HG03571 (cell line): ENCODE results near the gene PSMA7.

ENCODE experiments used
- ATAC-seq: cut with Tn5 transposase; IDR thresholded peaks from one replicate; pipeline ENCODE4 v1.9.1; 2021; ENCODE audit not compliant: unreplicated experiment

PSMA7 gene

GRCh38 chr20:62137478-62138203, 5.6 kb downstream of the PSMA7 start:
- no peak for ATAC-seq

- no peak for ATAC-seq
Observed at GRCh38 chr20:62137092-62137384, 6.2 kb downstream of the PSMA7 start.

- no peak for ATAC-seq
Observed at GRCh38 chr20:62136283-62137091, 6.7 kb downstream of the PSMA7 start.

DNA sequence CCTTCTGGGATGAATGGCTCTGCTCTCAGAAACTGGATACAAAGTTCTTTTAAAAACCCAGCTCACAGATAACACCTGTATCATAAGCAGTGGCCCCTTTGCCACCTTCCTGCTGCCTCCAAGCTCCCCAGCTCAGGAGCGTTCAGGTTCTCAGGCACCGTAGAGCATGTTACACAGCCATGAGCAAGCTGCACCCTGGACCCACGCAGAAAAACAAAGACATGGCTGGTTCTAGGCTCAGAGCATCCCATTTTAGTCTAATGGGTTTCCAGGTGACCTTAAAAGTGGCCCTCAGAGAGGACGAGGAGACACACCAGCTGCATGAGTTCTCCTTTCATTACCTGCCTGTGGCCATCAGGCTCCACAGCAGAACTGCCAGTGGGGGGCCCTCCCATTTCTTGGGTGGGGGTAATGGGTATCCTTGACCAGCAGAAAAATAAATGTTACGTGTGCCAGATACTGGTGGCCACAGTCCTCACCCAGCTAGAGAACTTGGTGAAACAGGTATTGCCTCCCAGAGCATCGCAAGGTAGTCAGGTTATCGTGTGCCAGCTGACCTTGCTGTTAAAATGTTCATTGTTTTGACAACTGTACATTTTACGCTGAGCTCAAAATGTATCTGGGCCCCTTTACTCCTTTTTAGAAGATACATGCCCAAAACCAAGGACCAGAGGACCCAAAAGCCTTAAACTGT, 7.5 kb downstream of the PSMA7 start:
- no peak for ATAC-seq

- no peak for ATAC-seq
Observed at GRCh38 chr20:62134735-62135231, 8.4 kb downstream of the PSMA7 start.

- ATAC-seq = no peak
Observed at GRCh38 chr20:62133864-62134263, 9.3 kb downstream of the PSMA7 start.

DNA sequence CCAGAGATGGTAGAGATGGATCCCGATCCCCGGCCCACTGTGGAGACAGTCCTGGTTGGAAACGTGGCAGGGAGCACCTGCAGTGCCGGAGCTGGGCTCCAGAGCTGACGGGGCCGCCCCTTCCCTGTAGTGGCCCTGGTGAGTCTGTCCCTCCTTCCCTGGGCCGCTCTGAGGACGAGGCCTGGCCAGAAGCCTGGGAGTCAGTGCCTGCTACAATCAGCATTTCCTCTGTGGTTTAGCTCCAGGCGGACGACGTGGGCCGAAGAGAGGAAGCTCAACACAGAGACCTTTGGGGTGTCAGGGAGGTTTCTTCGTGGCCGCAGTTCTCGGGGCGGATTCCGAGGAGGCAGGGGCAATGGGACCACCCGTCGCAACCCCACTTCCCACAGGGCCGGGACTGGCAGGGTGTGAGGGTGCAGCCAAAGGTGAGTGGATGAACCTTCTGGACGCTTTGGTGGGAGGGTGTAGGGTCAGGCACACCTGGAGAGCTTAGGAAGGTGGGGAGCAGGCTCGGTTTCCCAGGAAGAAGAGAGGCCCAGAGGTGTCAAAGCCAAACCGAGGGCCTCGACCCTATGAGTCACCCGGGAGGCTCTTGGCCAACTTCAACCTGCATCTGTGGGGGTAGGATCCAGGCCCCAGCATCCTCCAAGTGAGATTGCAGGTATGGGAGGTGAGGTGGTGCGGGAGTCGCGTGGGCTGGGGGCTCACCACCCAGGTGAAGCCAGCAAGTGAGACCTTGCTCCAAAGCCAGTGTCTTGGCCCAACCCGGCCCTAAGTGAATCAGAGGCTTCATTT, 9.9 kb downstream of the PSMA7 start:
- no peak for ATAC-seq

- ATAC-seq = no peak
Observed at GRCh38 chr20:62132421-62132820, 10.8 kb downstream of the PSMA7 start.

- ATAC-seq = no peak
Observed at GRCh38 chr20:62131560-62132320, 11.5 kb downstream of the PSMA7 start.

DNA sequence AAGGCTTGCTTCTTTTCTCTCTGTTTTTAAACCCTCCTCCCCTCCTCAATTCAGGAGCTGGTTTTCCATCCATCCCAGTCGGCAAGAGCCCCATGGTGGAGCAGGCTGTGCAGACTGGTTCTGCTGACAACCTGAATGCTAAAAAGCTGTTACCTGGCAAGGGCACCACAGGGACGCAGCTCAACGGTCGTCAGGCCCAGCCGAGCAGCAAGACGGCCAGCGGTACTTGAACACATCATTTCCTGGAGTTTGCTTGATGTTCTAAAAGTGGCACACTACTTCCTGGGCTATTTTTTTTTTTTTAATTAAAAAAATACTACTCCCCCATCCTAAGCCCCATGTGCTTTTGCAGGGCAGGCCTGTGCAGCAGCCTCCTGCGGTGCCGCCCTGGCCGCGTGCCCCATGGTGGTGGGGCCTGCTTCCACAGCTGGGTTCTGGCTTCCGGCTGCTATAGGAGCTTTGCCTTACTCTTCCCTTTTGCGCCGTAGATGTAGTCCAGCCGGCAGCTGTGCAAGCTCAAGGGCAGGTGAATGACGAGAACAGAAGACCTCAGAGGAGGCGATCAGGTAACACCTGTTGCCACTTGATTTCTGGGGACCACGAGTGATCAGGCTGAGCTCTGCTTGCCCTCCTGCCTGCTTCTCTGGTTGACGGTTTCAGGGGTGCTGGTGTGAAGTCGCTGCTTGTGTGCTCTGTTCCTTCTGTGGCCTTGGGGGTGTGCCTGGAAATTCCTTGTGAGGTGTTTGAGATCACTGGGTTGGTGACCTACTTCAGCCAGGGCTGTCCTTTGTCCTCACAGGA, 13.3 kb downstream of the PSMA7 start:
- no peak for ATAC-seq

DNA sequence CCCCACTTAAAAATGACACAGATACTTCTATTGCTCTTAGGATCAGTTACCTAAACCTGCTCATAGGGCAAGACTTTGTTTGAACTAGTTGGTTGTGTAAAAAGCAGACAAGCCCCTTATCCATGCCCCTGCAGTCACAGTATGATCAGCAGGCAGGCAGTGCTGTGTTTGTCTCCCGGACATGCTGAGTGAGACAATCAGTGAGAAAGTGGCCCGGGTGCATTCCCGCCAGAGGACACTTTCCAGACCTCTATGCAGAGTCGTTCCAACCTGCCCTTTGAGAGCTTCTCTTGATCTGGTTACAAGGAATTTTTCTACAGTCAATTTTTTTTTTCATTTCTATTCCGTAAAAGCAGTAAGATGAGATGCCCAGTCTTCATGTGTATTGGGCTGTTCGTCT, 14.7 kb downstream of the PSMA7 start:
- no peak for ATAC-seq

DNA sequence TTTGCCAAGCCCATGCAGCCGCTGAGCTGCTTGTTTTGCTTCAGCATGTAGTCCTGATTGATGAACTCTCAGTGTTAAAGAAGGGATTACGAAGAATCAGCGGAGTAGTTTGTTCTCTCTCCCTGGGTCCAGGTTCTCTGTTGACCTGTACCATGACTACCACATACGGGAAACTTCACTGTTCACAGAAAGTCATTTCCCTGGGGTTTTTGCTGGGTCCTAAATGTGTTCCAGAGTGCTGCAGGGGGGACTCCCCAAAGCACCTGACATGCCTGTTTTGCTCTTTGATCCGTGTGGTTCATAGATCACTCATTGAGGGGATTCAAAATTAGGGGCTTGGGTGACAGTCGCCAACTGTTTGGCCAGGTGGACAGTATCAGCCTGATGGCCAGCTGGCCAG, 15.4 kb downstream of the PSMA7 start:
- no peak for ATAC-seq

GRCh38 chr20:62126141-62126540, 17.1 kb downstream of the PSMA7 start:
- ATAC-seq = no peak

GRCh38 chr20:62123450-62124118, 19.6 kb downstream of the PSMA7 start:
- no peak for ATAC-seq

DNA sequence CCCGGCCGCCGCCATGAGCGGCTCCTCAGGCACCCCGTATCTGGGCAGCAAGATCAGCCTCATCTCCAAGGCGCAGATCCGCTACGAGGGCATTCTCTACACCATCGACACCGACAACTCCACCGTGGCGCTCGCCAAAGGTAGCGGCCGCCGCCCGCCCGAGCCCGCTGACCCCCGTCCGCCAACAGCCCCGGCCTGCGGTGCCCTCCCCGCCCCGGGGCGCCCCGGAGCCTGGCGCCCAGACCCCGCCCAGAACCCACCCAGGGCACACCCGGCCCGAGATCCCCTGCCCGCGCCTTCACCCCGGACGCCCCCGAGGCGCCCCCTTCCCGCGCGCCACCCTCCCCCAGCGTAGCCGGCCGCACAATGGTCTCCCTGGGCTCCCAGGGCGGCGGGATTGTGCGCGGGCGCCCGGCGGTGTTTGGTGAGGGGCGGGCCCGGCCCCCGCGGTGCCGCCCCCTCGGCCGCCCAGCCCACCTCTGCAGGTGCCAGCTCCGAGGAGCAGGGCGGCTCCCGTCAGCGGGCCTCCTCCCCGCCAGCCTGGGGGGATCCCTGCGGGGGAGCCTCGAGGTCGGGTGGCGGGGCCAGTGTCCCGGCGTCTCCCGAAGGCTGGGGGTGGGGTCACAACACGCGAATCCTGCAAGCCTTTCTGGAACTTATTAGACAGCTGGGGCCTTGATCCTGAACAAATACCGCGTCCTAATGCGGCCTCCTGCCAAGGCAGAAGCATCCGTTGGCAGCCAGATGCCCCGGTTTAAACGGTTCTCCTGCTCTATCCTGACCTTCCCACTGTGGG, 20.3 kb downstream of the PSMA7 start:
- ATAC-seq = peak; percentile 2

DNA sequence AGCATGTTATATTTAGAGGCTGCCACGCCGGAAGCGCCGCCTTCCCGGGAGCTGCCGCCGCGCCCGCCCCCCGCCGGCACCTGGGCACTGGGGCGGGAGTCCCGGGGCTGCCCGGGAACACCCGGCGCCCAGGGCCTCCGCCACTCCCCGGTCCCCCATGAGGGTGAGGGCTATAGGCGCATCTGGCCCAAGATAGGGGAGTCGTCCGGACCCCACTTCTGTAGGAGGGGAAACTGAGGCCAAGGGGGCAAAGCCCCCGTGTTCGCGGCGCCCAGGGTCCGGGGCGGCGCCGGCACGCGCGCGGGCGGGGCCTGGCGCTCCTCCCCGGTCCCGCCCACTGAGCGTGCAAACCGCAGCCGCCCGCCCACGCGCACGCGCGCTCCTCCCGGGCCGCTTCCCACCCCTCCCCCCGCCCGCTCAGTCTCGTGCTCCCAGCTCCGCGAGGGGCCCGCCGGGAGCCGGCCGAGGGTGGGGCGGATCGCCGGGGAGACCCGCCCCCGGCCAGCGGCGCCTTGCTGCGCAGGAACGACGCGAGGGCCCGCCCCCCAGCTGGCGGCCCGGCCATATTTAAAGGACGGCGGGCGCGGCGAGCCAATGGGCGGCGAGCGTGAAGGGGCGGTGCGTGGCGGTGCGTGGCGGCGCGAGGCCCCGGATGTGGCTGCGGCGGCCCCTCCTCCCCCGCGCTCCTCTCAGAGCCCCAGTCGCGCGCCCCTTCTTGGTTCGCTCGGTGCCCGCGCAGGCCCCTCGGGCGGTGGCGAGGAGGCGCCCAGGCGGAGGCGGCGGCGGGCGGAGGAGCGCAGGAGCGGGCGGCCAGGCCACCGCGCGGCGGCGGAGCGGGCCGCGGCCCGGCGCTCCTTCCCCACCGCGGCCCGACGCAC, 21.2 kb downstream of the PSMA7 start, which contains the start of gene LSM14B:
Gene LSM14B (plus strand): TSS at position 700 of the 878 bp plus-strand sequence. CDS start 192 bp downstream, outside the sequence.
- peak; percentile 68 for ATAC-seq
